Keratinocyte (primary cell): ENCODE results near the gene TTC9B. TPM values are rescaled to one million over a fixed set of nuclear protein-coding genes. Genes with fewer than 3 reads are reported as not detected.

Experiments used
- DNase-seq: peaks from one replicate; pipeline ENCODE4 v3.0.0-alpha.2; 2011; ENCODE audit warnings: low read depth, missing footprints, low spot score
- FAIRE-seq: peaks from 2 replicates; lab custom pipeline; 2011; peaks lifted over from hg19 to GRCh38; lab: Jason Lieb, UNC
- H2AFZ ChIP-seq: 2 replicates; pipeline ENCODE4 v1.6.0; 2012; ENCODE audit warnings: low read length, control low read depth, inconsistent platforms; ENCODE audit not compliant: control insufficient read depth
- H3K27ac ChIP-seq: 2 replicates; pipeline ENCODE4 v1.5.1; 2011; ENCODE audit warnings: low read length; ENCODE audit not compliant: control insufficient read depth, insufficient read depth
- H3K27me3 ChIP-seq: 3 replicates; pipeline ENCODE4 v1.6.0; 2011; ENCODE audit warnings: low read length; ENCODE audit not compliant: control insufficient read depth, insufficient read depth; ENCODE audit errors: extremely low read depth
- H3K36me3 ChIP-seq, 2 experiments: 2 replicates in 1 of 2; 3 replicates in 1 of 2; pipeline ENCODE4 v1.5.1; 2011; ENCODE audit warnings: low read length in 2 of 2, mild to moderate bottlenecking in 1 of 2; ENCODE audit not compliant: control insufficient read depth in 2 of 2, insufficient read depth in 2 of 2; ENCODE audit errors: extremely low read depth in 1 of 2
- H3K4me1 ChIP-seq: 3 replicates; pipeline ENCODE4 v1.5.1; 2011; ENCODE audit warnings: low read length; ENCODE audit not compliant: control insufficient read depth, insufficient read depth; ENCODE audit errors: extremely low read depth
- H3K4me2 ChIP-seq: 3 replicates; pipeline ENCODE4 v1.6.0; 2011; ENCODE audit warnings: low read depth, low read length; ENCODE audit not compliant: control insufficient read depth, insufficient read depth; ENCODE audit errors: extremely low read depth
- H3K4me3 ChIP-seq, 3 experiments: fragments of 200-600 bp in 1 of 3; sonication (generic) in 1 of 3; 2 replicates in 2 of 3; 3 replicates in 1 of 3; pipeline ENCODE4 v1.5.1; 2011 to 2016; ENCODE audit warnings: low read length in 3 of 3, mild to moderate bottlenecking in 3 of 3, control low read depth in 2 of 3, inconsistent platforms in 1 of 3, low read depth in 1 of 3, mixed read lengths in 1 of 3, mixed run types in 1 of 3, moderate library complexity in 1 of 3; ENCODE audit not compliant: control insufficient read depth in 2 of 3, insufficient read depth in 2 of 3; ENCODE audit errors: extremely low read depth in 1 of 3
- H3K79me2 ChIP-seq: 2 replicates; pipeline ENCODE4 v1.6.0; 2012; ENCODE audit warnings: low read length; ENCODE audit not compliant: control insufficient read depth, insufficient read depth
- H3K9ac ChIP-seq: 3 replicates; pipeline ENCODE4 v1.6.0; 2011; ENCODE audit warnings: low read length; ENCODE audit not compliant: control insufficient read depth, insufficient read depth; ENCODE audit errors: extremely low read depth
- H3K9me1 ChIP-seq: 3 replicates; pipeline ENCODE4 v1.6.0; 2011; ENCODE audit warnings: low read length; ENCODE audit not compliant: control insufficient read depth, insufficient read depth; ENCODE audit errors: extremely low read depth
- H3K9me3 ChIP-seq: 2 replicates; pipeline ENCODE4 v1.5.1; 2012; ENCODE audit warnings: low read depth, low read length; ENCODE audit not compliant: control insufficient read depth
- H4K20me1 ChIP-seq: 3 replicates; pipeline ENCODE4 v1.6.0; 2011; ENCODE audit warnings: low read length; ENCODE audit not compliant: control insufficient read depth, insufficient read depth; ENCODE audit errors: extremely low read depth
- EZH2 ChIP-seq: IDR thresholded peaks from one replicate; pipeline ENCODE4 v1.6.1; 2012; ENCODE audit warnings: inconsistent platforms, mild to moderate bottlenecking, low read length, moderate library complexity
- dilution Hi-C: fragments of 300-500 bp; cut with MboI; formaldehyde crosslinking; loops from one replicate; pipeline ENCODE4 v1.7.0; 2020; ENCODE audit warnings: low sequenced_read_pairs; ENCODE audit not compliant: extremely low pct_ligation_motif_present
- polyA plus RNA-seq, 5 experiments: library from polyadenylated mRNA; depleted of rRNA in 3 of 5; stranded (reverse) in 3 of 5; stranded (forward) in 1 of 5; unstranded in 1 of 5; fragments of >200 nt; gene quantifications; 1 replicate in 1 of 5; 2 replicates in 3 of 5; 3 replicates in 1 of 5; pipeline versions ENCODE4 v1.2.1 to v1.2.3, GENCODE V29; 2011 to 2012; ENCODE audit warnings: missing spikeins in 2 of 5, low read depth in 1 of 5, low replicate concordance in 1 of 5
- TF ChIP-seq, protein P1 (sequence below), 3 experiments: IDR thresholded peaks in 1 of 3; conservative IDR thresholded peaks in 1 of 3; optimal IDR thresholded peaks in 1 of 3; 2 replicates in 2 of 3; 3 replicates in 1 of 3; pipeline versions ENCODE3 to v1.5.1; 2011; ENCODE audit warnings: low read length in 3 of 3, mild to moderate bottlenecking in 3 of 3, moderate library complexity in 2 of 3, control low read depth in 1 of 3, inconsistent platforms in 1 of 3; ENCODE audit not compliant: insufficient read depth in 2 of 3; ENCODE audit errors: extremely low read depth in 1 of 3

The TTC9B gene
- polyA plus RNA-seq, 1 donor (not counting 4 experiments of a cell fraction or from before 2014, with no cell fraction given), result not detected

DNA sequence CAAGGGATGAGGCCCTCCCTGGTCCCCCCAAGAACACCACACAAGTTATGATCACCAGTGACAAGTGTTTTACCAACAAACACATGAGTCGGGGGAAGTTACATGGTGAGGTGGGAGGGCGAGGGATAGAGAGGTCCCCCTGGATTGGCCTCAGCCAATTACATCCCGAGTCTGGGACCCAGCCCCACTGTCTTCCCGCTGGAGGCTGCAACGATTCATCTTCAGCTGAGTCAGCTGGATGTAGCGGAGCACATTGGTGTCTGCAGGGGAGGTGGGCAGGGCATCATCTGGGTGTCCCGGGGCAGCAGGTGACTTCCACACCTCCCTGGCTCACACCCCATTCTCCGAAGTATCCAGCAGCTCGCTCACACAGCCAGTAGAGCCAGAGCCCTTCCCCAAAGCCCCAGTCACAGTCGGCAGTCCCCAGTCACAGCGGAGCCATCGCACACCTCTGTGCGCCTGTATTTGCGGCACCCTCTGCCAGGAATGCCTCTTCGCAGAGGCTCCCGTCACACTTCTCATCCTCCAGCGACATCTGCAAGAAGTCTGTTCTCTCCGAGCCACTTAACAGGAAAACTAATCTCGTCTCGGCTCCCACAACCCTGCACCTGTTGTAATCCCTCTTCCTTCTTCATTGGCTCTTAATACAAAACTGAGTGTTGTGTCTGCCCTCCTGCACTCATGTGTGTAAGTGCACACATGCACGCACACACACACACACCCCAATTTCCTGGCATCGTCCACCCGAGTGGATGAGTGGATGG lies 2.0 kb downstream of the TTC9B start:
- Histone ChIP-seq H3K9ac (no peak overlapping the region), H3K9me3 (no peaks in the 10 kb centered on the region), H3K36me3 (peaks cover 0 to 1% of the 10 kb centered on the region in 2 experiments), H3K27ac (no peak overlapping the region), H3K79me2 (no peaks in the 10 kb centered on the region), H3K9me1 (no peaks in the 10 kb centered on the region), H3K4me3 (no peak overlapping the region), H4K20me1 (no peaks in the 10 kb centered on the region), H3K4me1 (peaks cover 15% of the 10 kb centered on the region), H3K4me2 (peak overlapping the region; percentile 76), H3K27me3 (peaks cover 29% of the 10 kb centered on the region), H2AFZ (no peak overlapping the region)
- TF ChIP-seq, protein P1, sequence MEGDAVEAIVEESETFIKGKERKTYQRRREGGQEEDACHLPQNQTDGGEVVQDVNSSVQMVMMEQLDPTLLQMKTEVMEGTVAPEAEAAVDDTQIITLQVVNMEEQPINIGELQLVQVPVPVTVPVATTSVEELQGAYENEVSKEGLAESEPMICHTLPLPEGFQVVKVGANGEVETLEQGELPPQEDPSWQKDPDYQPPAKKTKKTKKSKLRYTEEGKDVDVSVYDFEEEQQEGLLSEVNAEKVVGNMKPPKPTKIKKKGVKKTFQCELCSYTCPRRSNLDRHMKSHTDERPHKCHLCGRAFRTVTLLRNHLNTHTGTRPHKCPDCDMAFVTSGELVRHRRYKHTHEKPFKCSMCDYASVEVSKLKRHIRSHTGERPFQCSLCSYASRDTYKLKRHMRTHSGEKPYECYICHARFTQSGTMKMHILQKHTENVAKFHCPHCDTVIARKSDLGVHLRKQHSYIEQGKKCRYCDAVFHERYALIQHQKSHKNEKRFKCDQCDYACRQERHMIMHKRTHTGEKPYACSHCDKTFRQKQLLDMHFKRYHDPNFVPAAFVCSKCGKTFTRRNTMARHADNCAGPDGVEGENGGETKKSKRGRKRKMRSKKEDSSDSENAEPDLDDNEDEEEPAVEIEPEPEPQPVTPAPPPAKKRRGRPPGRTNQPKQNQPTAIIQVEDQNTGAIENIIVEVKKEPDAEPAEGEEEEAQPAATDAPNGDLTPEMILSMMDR (optimal IDR thresholded peaks at IDR 0.05 in 1 of 3, IDR thresholded peaks at IDR 0.05 in 1 of 3, conservative IDR thresholded peaks at IDR 0.05 in 1 of 3; ENCODE audit: extremely low read depth in 1 of 3, insufficient read depth in 2 of 3, low read length in 3 of 3), result no peak
- TF ChIP-seq EZH2, result no peak
- dilution Hi-C loops, result no loop called here
- FAIRE-seq (no peak), DNase-seq (no peak)

DNA sequence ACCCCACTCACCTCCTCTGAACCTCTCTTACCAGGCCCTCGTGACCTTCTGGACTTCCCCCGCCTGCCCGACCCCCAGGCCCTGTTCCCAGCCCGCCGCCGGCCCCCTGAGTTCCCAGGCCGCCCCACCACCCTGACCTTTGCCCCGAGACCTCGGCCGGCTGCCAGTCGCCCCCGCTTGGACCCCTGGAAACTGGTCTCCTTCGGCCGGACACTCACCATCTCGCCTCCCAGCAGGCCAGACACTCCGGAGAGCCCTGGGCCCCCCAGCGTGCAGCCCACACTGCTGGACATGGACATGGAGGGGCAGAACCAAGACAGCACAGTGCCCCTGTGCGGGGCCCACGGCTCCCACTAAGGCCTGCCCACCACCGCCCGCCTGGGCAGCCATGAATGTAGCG lies 3.2 kb downstream of the TTC9B start:
- H3K4me2 ChIP-seq, result no peak overlapping the region
- no peak overlapping the region for H3K4me3 ChIP-seq
- dilution Hi-C loops, result no loop called here
- H3K27me3 ChIP-seq, result peaks cover 29% of the 10 kb centered on the region
- H3K79me2 ChIP-seq, result no peaks in the 10 kb centered on the region
- H4K20me1 ChIP-seq, result no peaks in the 10 kb centered on the region
- H3K9ac ChIP-seq, result no peak overlapping the region
- no peaks in the 10 kb centered on the region for H3K9me1 ChIP-seq
- no peaks in the 10 kb centered on the region for H3K9me3 ChIP-seq
- no peak overlapping the region for H3K27ac ChIP-seq
- peaks cover 0 to 1% of the 10 kb centered on the region in 2 experiments for H3K36me3 ChIP-seq
- DNase-seq (no peak), FAIRE-seq (no peak)
- peaks cover 11% of the 10 kb centered on the region for H3K4me1 ChIP-seq
- TF ChIP-seq, protein P1 (optimal IDR thresholded peaks at IDR 0.05 in 1 of 3, IDR thresholded peaks at IDR 0.05 in 1 of 3, conservative IDR thresholded peaks at IDR 0.05 in 1 of 3; ENCODE audit: extremely low read depth in 1 of 3, insufficient read depth in 2 of 3, low read length in 3 of 3), result no peak
- no peak overlapping the region for H2AFZ ChIP-seq
